Fibroblast of the conjunctiva (primary cell): ENCODE measurements around the gene HGFAC.
"Not testable (repeated sequence)": the region's sequence is repeated elsewhere in the genome, so short reads cannot be mapped to it uniquely, and the experiment has no call there.

Source experiments
- DNase-seq: peaks from one replicate; pipeline ENCODE4 v3.0.0-alpha.2; 2010; ENCODE audit warnings: low read depth

Gene HGFAC

DNA sequence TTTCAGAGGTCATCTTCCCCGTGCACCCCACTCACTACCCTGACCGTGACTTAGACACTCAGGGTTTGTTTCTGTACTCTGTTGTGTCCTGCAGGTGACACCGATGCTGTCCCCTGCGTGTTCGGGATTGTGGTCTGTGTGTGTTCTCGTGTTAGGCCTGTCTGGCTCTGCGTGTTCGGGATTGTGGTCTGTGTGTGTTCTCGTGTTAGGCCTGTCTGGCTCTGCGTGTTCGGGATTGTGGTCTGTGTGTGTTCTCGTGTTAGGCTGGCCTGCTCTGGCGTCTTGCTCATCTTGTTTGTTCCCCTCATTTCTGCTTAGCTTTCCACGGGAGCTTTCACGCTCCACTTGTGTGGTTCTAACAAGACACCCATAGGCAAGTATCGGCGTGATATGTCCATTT, 30.6 kb upstream of the HGFAC start:
- DNase-seq: not testable (repeated sequence)

DNA sequence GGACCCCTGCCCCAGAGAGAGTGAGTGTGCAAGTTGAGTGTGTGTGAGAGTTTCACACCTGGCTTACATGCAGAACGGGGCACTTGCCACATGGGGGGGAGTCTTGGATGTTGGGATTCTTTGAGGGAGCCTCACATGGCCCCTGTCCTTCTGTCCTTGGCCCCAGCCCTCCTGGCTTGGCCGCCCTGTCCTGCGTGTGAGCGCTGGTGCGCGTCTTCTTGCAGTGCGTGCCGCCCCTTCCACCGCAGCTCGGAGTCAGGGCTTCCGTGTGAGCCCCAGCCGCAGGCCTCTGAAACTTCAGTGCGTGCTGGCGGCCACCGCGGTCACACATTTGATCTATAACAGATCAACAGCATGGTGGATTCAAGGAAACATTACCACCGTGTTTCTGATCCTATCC, 30.1 kb upstream of the HGFAC start:
- DNase-seq: no peak

GRCh38 chr4:3412257-3413020, 29.3 kb upstream of the HGFAC start:
- DNase-seq: no peak

GRCh38 chr4:3413217-3413671, 28.5 kb upstream of the HGFAC start:
- no peak for DNase-seq

DNA sequence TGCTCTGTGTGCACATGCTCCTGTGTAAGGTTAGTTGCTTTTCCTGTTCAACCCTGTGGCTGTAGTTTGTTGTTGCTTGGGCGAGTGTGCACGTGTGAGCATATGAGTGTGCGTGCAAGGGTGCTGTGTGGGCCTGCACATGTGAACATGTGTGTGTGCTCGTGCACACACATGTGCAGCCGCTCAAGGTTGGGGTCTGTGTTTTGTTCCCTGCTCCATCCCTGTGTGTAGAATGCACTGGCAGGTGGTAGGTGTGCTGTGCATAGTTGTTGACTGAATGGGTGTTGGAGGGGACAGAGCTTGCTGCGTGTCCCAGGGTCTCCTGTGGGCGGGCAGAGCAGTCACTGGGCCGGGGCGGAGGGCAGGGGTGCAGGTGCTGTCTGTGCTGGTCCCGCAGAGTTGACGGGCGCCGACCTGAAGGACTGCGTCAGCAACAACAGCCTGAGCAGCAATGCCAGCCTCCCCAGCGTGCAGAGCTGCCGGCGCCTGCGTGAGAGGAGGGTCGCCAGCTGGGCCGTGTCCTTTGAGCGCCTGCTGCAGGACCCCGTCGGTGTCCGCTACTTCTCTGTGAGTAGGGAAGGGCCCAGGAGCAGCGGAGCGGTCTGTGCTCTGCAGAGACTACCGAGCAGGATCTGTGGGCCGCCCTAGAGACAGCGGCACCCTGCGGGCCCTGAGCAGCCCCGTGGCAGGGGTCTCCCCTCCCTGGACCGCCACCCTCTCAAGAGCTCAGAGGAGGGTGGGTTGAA, 27.9 kb upstream of the HGFAC start:
- no peak for DNase-seq

DNA sequence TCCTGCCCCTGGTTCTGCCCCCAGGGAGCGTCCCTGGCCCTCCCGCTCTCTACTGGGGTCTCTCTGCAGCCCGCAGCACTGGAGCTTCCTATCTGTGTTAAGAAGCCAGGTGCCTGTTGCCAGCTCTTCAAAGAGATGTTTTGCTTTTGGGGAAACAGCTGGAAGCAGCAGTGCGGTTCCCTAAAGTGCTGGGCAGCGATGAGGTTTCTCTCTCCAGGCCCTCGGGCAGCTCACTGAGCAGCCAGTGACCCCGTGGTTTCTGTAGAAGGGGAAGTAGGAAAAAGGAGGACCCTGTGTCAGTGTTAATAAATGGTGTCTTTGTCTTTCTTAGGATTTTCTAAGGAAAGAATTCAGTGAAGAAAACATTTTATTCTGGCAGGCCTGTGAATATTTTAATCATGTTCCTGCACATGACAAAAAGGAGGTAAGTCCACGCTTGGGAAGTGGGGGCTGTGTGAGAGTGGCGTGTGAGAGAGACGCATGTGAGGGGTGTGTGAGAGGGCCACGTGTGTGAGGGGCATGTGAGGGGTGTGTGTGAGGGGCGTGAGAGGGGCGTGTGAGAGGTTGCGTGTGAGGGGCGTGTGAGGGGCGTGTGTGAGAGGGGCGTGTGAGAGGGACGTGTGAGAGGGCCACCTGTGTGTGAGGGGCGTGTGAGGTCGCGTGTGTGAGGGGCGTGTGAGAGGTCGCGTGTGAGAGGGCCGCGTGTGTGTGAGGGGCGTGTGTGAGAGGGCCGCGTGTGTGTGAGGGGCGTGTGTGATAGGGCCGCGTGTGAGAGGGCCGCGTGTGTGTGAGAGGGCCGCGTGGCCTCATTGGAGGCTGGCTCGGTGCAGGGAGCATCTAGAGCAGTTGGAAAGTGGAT, 27.1 kb upstream of the HGFAC start:
- DNase-seq: no peak

- DNase-seq: no peak
These were observed 26.2 kb upstream of the HGFAC start for GRCh38 chr4:3415471-3416141.

GRCh38 chr4:3416270-3416669, 25.5 kb upstream of the HGFAC start:
- DNase-seq: no peak

GRCh38 chr4:3416821-3417221, 24.9 kb upstream of the HGFAC start:
- no peak for DNase-seq

DNA sequence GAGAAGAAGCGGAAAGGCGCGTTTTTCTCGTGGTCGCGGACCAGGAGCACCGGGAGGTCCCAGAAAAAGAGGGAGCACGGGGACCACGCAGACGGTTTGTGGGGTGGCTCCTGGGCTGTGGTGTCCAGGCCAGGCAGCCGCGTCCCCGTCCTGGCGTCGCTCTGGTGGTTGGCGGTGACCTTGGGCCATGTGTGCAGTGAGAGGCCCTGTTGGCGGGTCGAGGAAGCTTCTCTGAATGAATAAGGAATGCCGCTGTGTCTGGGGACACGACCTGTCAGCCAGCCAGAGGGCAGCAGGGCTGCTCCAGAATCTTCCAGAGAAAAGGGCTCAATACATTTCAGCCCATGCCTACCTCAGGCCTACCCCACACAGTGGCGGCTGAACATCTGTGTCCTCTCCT, 24.3 kb upstream of the HGFAC start:
- no peak for DNase-seq

DNA sequence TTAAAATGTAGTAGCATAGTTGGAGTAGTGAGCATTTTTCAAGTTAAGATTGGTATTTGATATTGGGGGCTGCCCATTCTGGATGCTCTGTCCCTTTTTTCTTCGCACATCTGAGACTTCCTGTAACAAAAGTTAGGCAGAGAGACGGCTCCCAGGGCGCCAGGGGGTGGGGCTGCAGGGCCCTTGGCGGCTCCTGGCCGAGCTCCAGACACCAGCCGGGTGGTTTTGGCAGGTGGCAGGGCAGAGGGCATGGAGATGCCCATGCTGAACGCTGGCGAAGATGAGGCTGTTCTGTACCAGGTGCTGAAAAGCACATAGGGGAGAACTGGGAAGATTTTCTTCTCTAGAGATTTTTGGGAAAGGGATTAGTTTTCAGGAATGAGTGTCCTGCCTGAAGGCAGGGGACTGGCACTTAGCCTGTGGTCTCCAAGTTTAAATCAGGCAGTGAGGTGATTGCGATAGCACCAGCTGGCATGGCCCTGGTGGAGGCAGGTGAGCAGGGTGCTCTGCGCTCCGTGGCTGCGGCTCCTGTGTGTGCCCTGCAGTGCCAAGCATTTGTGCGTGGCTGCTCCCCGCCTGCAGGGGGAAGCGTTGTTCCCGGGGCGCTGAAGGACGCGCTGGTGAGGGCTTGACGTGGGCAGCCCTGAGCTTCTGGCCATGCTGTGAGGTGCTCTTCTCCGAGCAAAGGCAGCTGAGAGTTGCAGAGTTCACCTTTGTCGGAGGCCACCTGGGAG, 23.6 kb upstream of the HGFAC start:
- DNase-seq: no peak

GRCh38 chr4:3419836-3420605, 21.7 kb upstream of the HGFAC start:
- no peak for DNase-seq

- no peak for DNase-seq
These were observed 21.2 kb upstream of the HGFAC start for GRCh38 chr4:3420606-3420955.

- DNase-seq: no peak
These were observed 20.8 kb upstream of the HGFAC start for GRCh38 chr4:3420956-3421355.

- no peak for DNase-seq
These were observed 20.3 kb upstream of the HGFAC start for GRCh38 chr4:3421470-3421869.

- DNase-seq: no peak
These were observed 19.4 kb upstream of the HGFAC start for GRCh38 chr4:3422241-3422801.

DNA sequence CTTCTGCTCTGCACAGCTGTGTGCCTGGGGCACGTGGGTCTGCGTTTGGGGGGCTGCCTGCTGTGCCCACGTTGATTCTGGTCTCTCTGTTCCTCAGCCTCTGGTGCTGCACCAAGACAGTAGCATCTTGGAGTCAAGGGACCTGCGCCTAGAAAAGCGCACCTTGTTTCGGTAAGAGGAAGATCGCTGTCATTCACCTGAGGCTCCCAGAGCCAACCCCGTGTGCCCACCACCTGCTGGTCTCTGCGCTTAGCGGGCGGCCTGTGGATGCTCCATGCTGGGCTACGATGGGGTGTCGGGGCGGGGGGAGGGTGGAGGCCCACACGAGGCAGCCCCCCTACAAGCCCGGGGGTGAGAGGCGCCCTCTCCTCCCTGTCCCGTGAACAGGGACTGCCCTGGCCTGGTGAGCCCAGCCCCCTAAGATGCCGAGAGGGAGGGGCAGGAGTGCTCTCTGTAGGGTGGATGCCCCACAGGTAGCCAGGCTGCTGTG, 18.9 kb upstream of the HGFAC start:
- DNase-seq: no peak

GRCh38 chr4:3423406-3423805, 18.4 kb upstream of the HGFAC start:
- DNase-seq: no peak

GRCh38 chr4:3423952-3424351, 17.8 kb upstream of the HGFAC start:
- no peak for DNase-seq

GRCh38 chr4:3424522-3425095, 17.2 kb upstream of the HGFAC start:
- no peak for DNase-seq
